Central memory CD8-positive, alpha-beta T cell (primary cell): ENCODE data around the gene PRIM1.

Source experiments
- ATAC-seq: fragments of 150-1000 bp; cut with Tn5 transposase; replicated peaks from 2 replicates; pipeline ENCODE4 v1.10.0; 2022; ENCODE audit warnings: mild to moderate bottlenecking, moderate FRiP score, moderate number of reproducible peaks; ENCODE audit not compliant: poor library complexity, severe bottlenecking; ENCODE audit errors: extremely low read depth
- DNase-seq, 2 donors: peaks; one replicate each; pipeline ENCODE4 v3.0.0; 2021; ENCODE audit warnings: low spot score in 2 of 2
- H3K27ac Mint-ChIP-seq: one replicate; pipeline ENCODE4 v1.8.0; 2022; ENCODE audit warnings: low read depth, mild to moderate bottlenecking, moderate library complexity, mixed read lengths
- H3K27me3 Mint-ChIP-seq: one replicate; pipeline ENCODE4 v1.8.0; 2022; ENCODE audit warnings: mixed read lengths
- H3K36me3 Mint-ChIP-seq: one replicate; pipeline ENCODE4 v1.8.0; 2022; ENCODE audit warnings: mild to moderate bottlenecking, moderate library complexity, mixed read lengths; ENCODE audit not compliant: insufficient read depth
- H3K4me1 Mint-ChIP-seq: one replicate; pipeline ENCODE4 v1.8.0; 2022; ENCODE audit warnings: mixed read lengths
- H3K4me3 Mint-ChIP-seq: one replicate; pipeline ENCODE4 v1.8.0; 2022; ENCODE audit warnings: mild to moderate bottlenecking, moderate library complexity, mixed read lengths
- H3K9me3 Mint-ChIP-seq: one replicate; pipeline ENCODE4 v1.8.0; 2022; ENCODE audit warnings: mixed read lengths

The PRIM1 gene

GRCh38 chr12:56778756-56779155 lies 26.6 kb upstream of the PRIM1 start:
- Mint-ChIP-seq H3K27ac (no peak overlapping the region), H3K36me3 (no peaks in the 10 kb centered on the region), H3K27me3 (no peaks in the 10 kb centered on the region), H3K4me1 (no peaks in the 10 kb centered on the region), H3K9me3 (no peaks in the 10 kb centered on the region), H3K4me3 (no peak overlapping the region)
- DNase-seq (no peak), ATAC-seq (no peak)

GRCh38 chr12:56776654-56777053 lies 24.5 kb upstream of the PRIM1 start:
- Mint-ChIP-seq H3K27me3 (no peaks in the 10 kb centered on the region), H3K4me3 (no peak overlapping the region), H3K27ac (no peak overlapping the region), H3K9me3 (no peaks in the 10 kb centered on the region), H3K4me1 (no peaks in the 10 kb centered on the region), H3K36me3 (no peaks in the 10 kb centered on the region)
- ATAC-seq (no peak), DNase-seq (no peak)

GRCh38 chr12:56775638-56776037 lies 23.5 kb upstream of the PRIM1 start:
- Mint-ChIP-seq H3K4me1 (no peaks in the 10 kb centered on the region), H3K4me3 (no peak overlapping the region), H3K27ac (no peak overlapping the region), H3K27me3 (no peaks in the 10 kb centered on the region), H3K36me3 (no peaks in the 10 kb centered on the region), H3K9me3 (no peaks in the 10 kb centered on the region)
- no peak for ATAC-seq
- no peak for DNase-seq

GRCh38 chr12:56773113-56773512 lies 21.0 kb upstream of the PRIM1 start:
- H3K4me1 Mint-ChIP-seq: no peaks in the 10 kb centered on the region
- H3K4me3 Mint-ChIP-seq: no peak overlapping the region
- ATAC-seq (no peak), DNase-seq (no peak)
- H3K36me3 Mint-ChIP-seq: no peaks in the 10 kb centered on the region
- no peaks in the 10 kb centered on the region for H3K9me3 Mint-ChIP-seq
- H3K27ac Mint-ChIP-seq: no peak overlapping the region
- H3K27me3 Mint-ChIP-seq: no peaks in the 10 kb centered on the region

- DNase-seq: no peak
- H3K27me3 Mint-ChIP-seq: no peaks in the 10 kb centered on the region
- no peak overlapping the region for H3K4me3 Mint-ChIP-seq
- ATAC-seq: no peak
- no peaks in the 10 kb centered on the region for H3K36me3 Mint-ChIP-seq
- H3K4me1 Mint-ChIP-seq: no peaks in the 10 kb centered on the region
- H3K27ac Mint-ChIP-seq: no peak overlapping the region
- H3K9me3 Mint-ChIP-seq: no peaks in the 10 kb centered on the region
These were observed 20.5 kb upstream of the PRIM1 start for GRCh38 chr12:56772625-56773024.

- ATAC-seq (no peak), DNase-seq (no peak)
- Mint-ChIP-seq H3K36me3 (no peaks in the 10 kb centered on the region), H3K27ac (no peak overlapping the region), H3K4me1 (no peaks in the 10 kb centered on the region), H3K9me3 (no peaks in the 10 kb centered on the region), H3K4me3 (no peak overlapping the region), H3K27me3 (no peaks in the 10 kb centered on the region)
These were observed 17.7 kb upstream of the PRIM1 start for GRCh38 chr12:56769868-56770267.

GRCh38 chr12:56768424-56768823 lies 16.3 kb upstream of the PRIM1 start:
- Mint-ChIP-seq H3K27me3 (no peaks in the 10 kb centered on the region), H3K27ac (no peak overlapping the region)

GRCh38 chr12:56766535-56766934 lies 14.4 kb upstream of the PRIM1 start:
- no peak for DNase-seq
- Mint-ChIP-seq H3K36me3 (no peaks in the 10 kb centered on the region), H3K27ac (no peak overlapping the region), H3K4me1 (no peaks in the 10 kb centered on the region), H3K4me3 (no peak overlapping the region), H3K27me3 (no peaks in the 10 kb centered on the region), H3K9me3 (no peaks in the 10 kb centered on the region)
- ATAC-seq: no peak

More at GRCh38 chr12:56768424-56768823, 16.3 kb upstream of the PRIM1 start:
- DNase-seq (no peak), ATAC-seq (no peak)
- H3K4me1 Mint-ChIP-seq: no peaks in the 10 kb centered on the region
- H3K9me3 Mint-ChIP-seq: no peaks in the 10 kb centered on the region
- H3K4me3 Mint-ChIP-seq: no peak overlapping the region
- no peaks in the 10 kb centered on the region for H3K36me3 Mint-ChIP-seq

- Mint-ChIP-seq H3K4me3 (no peak overlapping the region), H3K27ac (no peak overlapping the region), H3K4me1 (no peaks in the 10 kb centered on the region), H3K36me3 (no peaks in the 10 kb centered on the region), H3K27me3 (peaks cover 3% of the 10 kb centered on the region), H3K9me3 (peaks cover under 1% of the 10 kb centered on the region)
- no peak for ATAC-seq
- DNase-seq: no peak
These were observed 11.9 kb upstream of the PRIM1 start for GRCh38 chr12:56763753-56764657.

- Mint-ChIP-seq H3K4me1 (no peaks in the 10 kb centered on the region), H3K4me3 (no peak overlapping the region), H3K27ac (no peak overlapping the region), H3K36me3 (no peaks in the 10 kb centered on the region), H3K27me3 (peaks cover 10% of the 10 kb centered on the region), H3K9me3 (peaks cover 7% of the 10 kb centered on the region)
- ATAC-seq (no peak), DNase-seq (no peak)
These were observed 9.7 kb upstream of the PRIM1 start for GRCh38 chr12:56761812-56762211.

- DNase-seq (no peak), ATAC-seq (no peak)
- Mint-ChIP-seq H3K9me3 (peaks cover 7% of the 10 kb centered on the region), H3K4me1 (no peaks in the 10 kb centered on the region), H3K27me3 (peaks cover 10% of the 10 kb centered on the region), H3K36me3 (no peaks in the 10 kb centered on the region), H3K27ac (no peak overlapping the region), H3K4me3 (no peak overlapping the region)
These were observed 8.3 kb upstream of the PRIM1 start for GRCh38 chr12:56760460-56760859.

GRCh38 chr12:56759263-56759908 lies 7.3 kb upstream of the PRIM1 start:
- ATAC-seq (no peak), DNase-seq (no peak)
- Mint-ChIP-seq H3K4me1 (no peaks in the 10 kb centered on the region), H3K4me3 (no peak overlapping the region), H3K36me3 (no peaks in the 10 kb centered on the region), H3K27ac (no peak overlapping the region), H3K27me3 (peaks cover 10% of the 10 kb centered on the region), H3K9me3 (peaks cover 7% of the 10 kb centered on the region)

GRCh38 chr12:56758728-56759262 lies 6.7 kb upstream of the PRIM1 start:
- H3K27ac Mint-ChIP-seq: no peak overlapping the region
- no peaks in the 10 kb centered on the region for H3K36me3 Mint-ChIP-seq
- H3K27me3 Mint-ChIP-seq: peaks cover 10% of the 10 kb centered on the region

More at GRCh38 chr12:56758728-56759262, 6.7 kb upstream of the PRIM1 start:
- DNase-seq: no peak
- peaks cover 7% of the 10 kb centered on the region for H3K9me3 Mint-ChIP-seq
- ATAC-seq: no peak
- no peak overlapping the region for H3K4me3 Mint-ChIP-seq
- no peaks in the 10 kb centered on the region for H3K4me1 Mint-ChIP-seq
